IPS-18c (cell line): ENCODE results near the gene RALB.

Experiments
- H3K4me3 ChIP-seq: 2 replicates; pipeline ENCODE4 v1.7.0; 2013; ENCODE audit warnings: low read depth, mild to moderate bottlenecking, low read length, moderate library complexity; ENCODE audit not compliant: insufficient read depth
- H3K9me3 ChIP-seq: one replicate; pipeline ENCODE4 v1.6.1; 2013; ENCODE audit warnings: mild to moderate bottlenecking, low read length, moderate library complexity; ENCODE audit not compliant: control insufficient read depth, insufficient read depth

Gene RALB, protein sequence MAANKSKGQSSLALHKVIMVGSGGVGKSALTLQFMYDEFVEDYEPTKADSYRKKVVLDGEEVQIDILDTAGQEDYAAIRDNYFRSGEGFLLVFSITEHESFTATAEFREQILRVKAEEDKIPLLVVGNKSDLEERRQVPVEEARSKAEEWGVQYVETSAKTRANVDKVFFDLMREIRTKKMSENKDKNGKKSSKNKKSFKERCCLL

GRCh38 chr2:120252225-120253020 lies at the start of gene RALB:
Gene RALB (plus strand): TSS chr2:120252852. CDS start chr2:120278665, 25,813 bp downstream.
- no peaks in the 10 kb centered on the region for H3K9me3 ChIP-seq
- H3K4me3 ChIP-seq, result peak within 1 kb of the TSS; percentile 92

DNA sequence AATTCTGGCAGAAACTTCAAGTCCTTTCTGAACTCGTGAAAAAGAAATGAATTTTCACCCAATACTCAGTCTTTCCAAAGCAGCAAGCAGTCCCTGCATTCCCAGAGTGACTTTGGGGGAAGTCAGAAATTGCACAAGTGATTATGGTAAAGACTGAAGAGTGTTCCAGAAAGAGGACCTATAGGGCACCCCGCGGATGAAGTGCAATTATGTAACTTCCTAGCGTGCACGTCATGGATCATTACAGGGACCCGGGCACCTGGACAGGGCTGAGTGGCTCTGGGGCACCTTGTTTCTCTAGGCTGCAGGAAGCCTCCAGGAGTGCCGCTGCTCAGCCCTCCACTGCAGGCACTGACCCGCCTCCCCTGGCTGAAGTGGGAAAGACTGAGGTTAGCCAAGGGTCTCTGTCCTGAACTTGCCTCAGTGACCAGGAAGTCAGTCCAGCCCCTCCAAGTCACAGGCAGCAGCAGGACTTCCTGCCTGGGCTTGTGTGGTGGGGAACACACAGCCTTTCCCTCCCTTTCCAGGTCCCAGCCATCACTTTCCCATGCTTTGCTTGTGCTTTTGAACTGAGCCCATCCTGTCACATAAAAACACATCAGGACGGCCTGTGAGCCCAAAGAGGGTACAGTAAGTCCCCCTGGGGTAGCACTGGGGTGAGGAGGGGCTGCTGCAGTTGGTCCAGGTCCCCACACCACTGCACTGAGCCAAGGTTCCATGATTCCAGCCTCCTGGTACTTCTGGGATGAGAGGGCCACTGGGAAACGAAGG lies 49.2 kb upstream of the RALB start:
- Histone ChIP-seq H3K4me3 (no peak overlapping the region), H3K9me3 (no peaks in the 10 kb centered on the region)

DNA sequence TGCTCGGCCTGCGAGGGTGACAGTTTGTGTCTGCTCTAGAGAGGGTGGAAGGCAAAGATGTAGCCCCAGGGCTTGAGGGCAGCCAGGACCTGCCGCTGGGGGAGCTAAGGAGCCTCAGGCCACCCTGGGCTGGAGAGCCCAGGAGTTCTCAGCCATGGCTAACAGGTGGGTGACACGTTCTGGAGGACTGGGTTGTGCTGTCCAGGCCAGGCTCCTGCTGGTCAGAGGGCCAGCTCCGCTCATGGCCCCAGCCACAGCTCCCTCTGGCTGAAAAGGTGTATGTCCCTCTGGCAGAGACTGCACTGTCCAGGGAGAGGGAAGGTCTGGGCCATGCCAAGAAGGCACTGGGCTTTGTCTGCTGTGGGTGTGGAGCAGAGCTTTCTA lies 48.6 kb upstream of the RALB start:
- H3K4me3 ChIP-seq, result no peak overlapping the region
- no peaks in the 10 kb centered on the region for H3K9me3 ChIP-seq

- no peak overlapping the region for H3K4me3 ChIP-seq
- H3K9me3 ChIP-seq, result no peaks in the 10 kb centered on the region
These were observed 48.2 kb upstream of the RALB start for GRCh38 chr2:120204417-120204816.

DNA sequence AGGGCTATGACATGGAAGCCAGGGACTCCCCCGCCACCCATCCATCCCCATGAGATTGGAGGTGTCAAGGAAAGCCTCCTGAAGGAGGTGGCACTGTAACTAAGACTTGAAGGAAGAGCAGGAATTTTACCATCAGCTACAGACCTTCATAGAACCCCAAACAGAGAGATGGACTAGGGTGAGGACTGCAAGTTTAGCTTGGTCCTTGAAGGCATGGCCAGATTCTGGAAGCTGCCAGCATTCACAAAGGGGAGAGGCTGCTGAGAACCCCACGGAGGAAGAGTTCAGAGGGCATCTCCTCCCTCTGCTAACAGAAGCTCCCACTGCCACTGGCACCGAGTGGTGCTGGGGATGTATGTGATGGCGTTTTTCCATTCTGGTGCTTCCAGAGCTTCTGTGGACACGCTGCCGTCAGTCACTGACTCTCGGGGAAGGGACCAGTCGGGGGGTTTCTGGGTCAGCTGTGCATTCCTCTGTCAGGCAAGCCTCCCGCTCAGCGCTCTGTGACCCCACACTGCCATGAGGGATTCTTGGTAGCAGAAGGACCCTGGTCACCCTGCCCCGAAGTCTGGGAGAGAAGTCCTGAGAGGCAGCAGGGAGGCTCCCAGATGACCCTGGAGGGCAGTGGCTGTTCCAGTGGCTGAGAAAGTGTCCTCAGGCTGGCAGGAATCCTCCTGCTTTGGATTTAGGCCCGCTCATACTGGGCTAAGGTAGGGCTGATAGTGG lies 47.5 kb upstream of the RALB start:
- H3K9me3 ChIP-seq, result no peaks in the 10 kb centered on the region

GRCh38 chr2:120206022-120206581 lies 46.5 kb upstream of the RALB start:
- Histone ChIP-seq H3K4me3 (no peak overlapping the region), H3K9me3 (no peaks in the 10 kb centered on the region)

More for the DNA sequence above, 47.5 kb upstream of the RALB start:
- no peak overlapping the region for H3K4me3 ChIP-seq

DNA sequence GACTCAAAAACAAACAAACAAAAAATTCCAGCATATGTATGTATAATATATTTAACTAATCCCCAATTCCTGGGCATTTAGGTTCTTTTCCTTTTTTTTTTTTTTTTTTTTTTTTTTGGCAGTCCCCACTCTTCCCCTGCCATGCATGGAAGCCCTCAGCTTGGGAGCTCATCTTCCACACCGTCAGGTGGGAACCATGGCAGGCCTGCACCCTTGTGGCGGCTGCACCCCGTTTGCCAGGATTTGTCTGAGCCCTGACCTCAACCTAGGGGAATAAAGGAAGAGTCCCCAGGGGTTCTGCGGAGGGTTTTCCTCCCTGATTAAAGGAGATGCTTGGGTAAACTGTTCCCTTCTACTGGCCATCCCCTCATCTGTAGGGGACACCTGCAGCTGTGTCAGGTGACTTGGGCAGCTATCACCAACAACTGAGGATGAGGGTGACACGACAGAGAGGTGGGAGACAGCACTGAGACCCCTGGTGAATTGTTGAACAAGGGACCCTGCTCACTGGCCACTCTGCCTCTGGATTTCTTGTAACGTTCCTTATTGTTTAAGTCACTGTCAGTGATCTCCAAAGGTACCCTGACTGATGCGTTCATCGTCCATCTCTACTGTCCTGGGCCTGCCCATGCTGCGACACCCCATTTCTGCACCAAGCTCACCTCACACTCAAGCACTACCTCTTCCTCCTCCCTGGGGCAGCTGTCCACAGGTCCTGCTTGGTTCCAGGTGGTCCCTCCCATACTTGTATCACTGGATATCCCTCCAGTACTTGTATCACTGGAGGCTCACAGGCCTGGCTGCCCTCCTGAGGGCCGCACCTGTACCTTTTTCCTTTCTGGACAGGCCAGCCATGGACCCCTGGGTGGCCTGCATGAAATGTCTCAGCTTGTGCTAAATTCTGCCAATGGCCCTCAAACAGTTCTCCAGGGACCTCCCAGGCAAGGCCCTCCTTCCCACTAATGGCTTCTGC lies 44.0 kb upstream of the RALB start:
- Histone ChIP-seq H3K9me3 (no peaks in the 10 kb centered on the region), H3K4me3 (no peak overlapping the region)

GRCh38 chr2:120209427-120210269 lies 43.0 kb upstream of the RALB start:
- H3K4me3 ChIP-seq, result no peak overlapping the region

DNA sequence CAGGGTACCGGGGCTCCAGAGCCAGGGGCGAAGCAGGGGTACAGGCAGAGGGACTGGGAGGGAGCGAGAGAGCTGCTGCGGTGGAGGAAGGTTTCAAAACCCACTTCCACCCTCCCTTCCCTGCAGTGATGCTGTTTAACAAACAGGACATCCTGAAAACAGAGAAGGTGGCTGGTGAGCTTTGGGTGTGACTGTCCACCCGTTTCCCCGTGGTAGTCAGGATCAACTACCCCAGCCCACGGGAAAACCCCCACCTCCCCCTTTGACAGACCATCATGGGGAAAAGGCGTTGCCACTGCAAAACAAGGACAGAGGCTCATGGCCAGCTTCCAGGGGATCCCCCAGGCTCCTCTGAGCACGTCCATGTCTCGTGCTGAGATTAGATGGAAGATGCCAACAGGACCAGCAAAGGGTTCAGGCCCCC lies 42.4 kb upstream of the RALB start:
- Histone ChIP-seq H3K9me3 (no peaks in the 10 kb centered on the region), H3K4me3 (no peak overlapping the region)

More at GRCh38 chr2:120209427-120210269, 43.0 kb upstream of the RALB start:
- no peaks in the 10 kb centered on the region for H3K9me3 ChIP-seq

- Histone ChIP-seq H3K4me3 (no peak overlapping the region), H3K9me3 (peaks cover 4% of the 10 kb centered on the region)
These were observed 34.5 kb upstream of the RALB start for GRCh38 chr2:120218181-120218580.

DNA sequence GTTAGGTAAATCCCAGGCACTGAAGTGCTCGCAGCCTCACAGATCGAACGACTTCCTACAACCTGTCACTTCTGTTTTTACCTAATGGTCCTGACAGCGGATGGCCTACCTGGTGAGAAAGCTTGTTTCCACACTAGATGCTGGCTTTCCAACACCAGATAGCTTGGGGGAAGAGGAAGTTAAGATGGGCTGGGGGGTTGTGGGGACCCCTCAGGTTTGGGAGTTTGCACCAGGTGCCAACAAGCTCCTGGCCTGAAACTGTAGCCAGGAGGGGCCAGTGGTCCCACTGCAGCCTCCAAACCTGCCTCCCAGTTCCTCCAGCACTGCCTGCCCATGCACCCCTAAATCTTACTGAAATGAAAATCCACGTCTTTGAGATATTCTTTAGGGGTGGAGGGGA lies 33.4 kb upstream of the RALB start:
- H3K4me3 ChIP-seq, result no peak overlapping the region
- peaks cover 4% of the 10 kb centered on the region for H3K9me3 ChIP-seq

DNA sequence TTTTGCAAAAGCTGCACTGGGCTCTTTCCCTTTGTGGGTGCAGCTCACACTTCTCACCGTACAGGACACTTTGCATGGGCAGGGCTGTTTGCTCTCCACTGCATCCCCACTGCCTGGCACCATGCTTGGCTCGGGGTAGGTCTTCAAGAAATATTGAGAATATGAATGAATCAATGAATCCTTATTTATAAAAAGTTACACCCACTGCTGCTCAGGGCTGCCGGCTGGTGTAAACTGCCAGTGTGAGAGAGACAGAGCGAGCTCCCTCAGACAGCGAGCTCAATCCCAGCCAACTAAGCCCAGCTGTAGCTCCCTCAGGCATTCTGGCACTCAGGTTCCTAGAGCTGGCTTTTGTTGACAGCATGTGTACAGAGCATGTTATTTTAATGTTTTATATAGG lies 32.9 kb upstream of the RALB start:
- H3K4me3 ChIP-seq, result no peak overlapping the region
- H3K9me3 ChIP-seq, result peaks cover 4% of the 10 kb centered on the region

- H3K9me3 ChIP-seq, result peaks cover 4% of the 10 kb centered on the region
- no peak overlapping the region for H3K4me3 ChIP-seq
These were observed 31.9 kb upstream of the RALB start for GRCh38 chr2:120220756-120221155.

GRCh38 chr2:120221616-120222015 lies 31.0 kb upstream of the RALB start:
- Histone ChIP-seq H3K9me3 (peaks cover 4% of the 10 kb centered on the region), H3K4me3 (no peak overlapping the region)
